ENCODE measurements around the gene ACBD4.

GRCh38 chr17:45108595-45109521 is 26.6 kb upstream of the ACBD4 start:
- TF ChIP-seq, protein P1, sequence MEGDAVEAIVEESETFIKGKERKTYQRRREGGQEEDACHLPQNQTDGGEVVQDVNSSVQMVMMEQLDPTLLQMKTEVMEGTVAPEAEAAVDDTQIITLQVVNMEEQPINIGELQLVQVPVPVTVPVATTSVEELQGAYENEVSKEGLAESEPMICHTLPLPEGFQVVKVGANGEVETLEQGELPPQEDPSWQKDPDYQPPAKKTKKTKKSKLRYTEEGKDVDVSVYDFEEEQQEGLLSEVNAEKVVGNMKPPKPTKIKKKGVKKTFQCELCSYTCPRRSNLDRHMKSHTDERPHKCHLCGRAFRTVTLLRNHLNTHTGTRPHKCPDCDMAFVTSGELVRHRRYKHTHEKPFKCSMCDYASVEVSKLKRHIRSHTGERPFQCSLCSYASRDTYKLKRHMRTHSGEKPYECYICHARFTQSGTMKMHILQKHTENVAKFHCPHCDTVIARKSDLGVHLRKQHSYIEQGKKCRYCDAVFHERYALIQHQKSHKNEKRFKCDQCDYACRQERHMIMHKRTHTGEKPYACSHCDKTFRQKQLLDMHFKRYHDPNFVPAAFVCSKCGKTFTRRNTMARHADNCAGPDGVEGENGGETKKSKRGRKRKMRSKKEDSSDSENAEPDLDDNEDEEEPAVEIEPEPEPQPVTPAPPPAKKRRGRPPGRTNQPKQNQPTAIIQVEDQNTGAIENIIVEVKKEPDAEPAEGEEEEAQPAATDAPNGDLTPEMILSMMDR (IDR thresholded peaks at IDR 0.05), result no peak
- TF ChIP-seq POLR2A (IDR thresholded peaks at IDR 0.05), result no peak

Data from tibial nerve (tissue), 3 donors.